HG03045 (cell line): Measurements from ENCODE around the gene TMEM156.

ENCODE experiments used
- ATAC-seq: cut with Tn5 transposase; IDR thresholded peaks from one replicate; pipeline ENCODE4 v1.9.1; 2021; ENCODE audit warnings: mild to moderate bottlenecking, moderate library complexity; ENCODE audit not compliant: unreplicated experiment

TMEM156 gene

DNA sequence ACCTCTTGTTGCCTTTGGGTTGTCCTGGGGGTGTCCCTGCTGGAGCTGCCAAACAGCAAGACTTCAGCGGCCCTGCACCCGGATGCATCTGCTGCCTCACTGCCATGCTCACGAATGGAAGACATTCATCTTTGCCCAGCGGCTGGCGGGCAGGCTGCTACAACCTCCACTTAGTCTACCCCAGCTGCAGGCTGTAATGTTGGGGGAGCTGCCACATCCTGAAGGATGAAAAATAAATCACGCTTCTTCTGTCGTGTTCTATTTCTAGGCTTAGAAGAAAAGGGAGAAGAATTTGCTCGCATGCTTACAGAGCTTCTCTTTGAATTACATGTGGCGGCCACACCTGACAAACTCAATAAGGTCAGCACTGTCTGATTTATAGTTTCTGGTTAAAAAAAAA is 103.2 kb downstream of the TMEM156 start:
- no peak for ATAC-seq

- no peak for ATAC-seq
Observed at GRCh38 chr4:38928568-38928967, 103.6 kb downstream of the TMEM156 start.

DNA sequence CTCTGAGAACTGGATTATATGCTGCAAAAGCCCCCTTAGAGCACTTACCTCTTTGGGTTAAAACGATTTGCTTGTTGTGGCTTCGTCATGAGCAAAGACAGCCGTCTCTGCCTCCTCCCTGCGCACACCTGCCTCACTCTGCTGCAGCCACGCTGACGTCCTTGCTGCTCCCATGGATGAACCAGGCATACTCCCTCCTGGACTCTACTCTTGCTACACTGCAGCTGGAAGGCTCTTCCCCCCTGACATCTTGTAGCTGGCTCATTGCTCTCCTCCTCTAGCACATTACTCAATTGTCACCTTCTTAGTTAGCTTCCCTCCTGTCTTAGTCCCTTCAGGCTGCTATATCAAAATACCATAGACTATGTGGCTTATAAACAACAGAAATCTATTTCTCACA is 105.3 kb downstream of the TMEM156 start:
- no peak for ATAC-seq

GRCh38 chr4:38925492-38926413 is 106.5 kb downstream of the TMEM156 start:
- ATAC-seq, result no peak

DNA sequence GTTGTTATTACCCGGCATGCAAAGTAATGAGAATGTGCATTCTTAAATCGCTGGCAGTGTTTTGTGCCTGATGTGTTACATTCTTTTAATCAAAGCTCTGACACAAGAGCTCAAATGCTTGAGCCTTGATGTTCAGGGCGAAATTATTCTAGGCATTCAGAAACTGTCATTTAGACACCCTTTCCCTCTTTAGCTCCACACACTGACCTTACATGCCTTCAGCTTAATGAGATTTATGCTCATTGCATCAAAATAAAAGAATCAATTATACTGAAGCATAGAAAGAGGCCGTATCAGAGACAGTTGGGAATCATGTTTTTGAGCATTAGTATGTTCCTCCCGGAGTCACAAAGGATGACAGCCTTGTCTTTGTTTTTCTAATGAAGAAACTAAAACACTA is 107.9 kb downstream of the TMEM156 start:
- ATAC-seq, result no peak

DNA sequence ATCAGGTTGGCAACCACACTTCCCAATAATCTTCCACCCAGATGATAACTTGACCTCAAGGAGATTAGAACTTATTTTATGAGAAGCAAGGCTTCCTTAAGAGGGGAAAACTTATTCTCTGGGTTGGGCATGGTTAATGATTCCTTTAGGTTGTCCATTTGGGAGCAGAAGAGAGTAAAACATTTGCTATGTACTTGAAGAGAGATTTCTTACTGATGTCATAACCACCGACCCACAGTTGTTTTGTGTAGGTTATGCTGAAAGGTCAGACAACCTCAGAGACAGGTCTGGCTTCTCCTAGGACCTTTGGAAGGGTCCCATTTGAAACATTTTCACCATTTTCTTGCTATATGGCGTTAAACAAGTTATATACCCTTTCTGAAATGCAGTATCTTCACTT is 108.5 kb downstream of the TMEM156 start:
- ATAC-seq, result no peak

DNA sequence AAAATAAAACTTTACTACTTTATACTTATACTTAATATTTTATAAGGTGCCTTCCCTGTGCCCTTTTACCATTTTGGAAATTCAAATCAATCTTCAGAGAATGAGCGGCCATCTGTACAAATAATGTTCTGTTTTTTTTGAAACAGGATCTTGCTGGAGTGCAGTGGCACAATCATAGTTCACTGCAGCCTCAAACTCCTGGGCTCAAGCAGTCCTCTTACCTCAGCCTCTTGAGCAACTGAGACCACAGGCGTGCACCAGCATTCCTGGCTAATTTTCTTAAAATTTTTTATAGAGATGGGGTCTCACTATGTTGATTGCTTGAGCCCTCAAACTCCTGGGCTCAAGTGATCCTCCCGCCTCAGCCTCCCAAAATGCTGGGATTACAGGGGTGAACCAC is 111.1 kb downstream of the TMEM156 start:
- no peak for ATAC-seq

GRCh38 chr4:38920677-38921076 is 111.5 kb downstream of the TMEM156 start:
- ATAC-seq, result no peak

GRCh38 chr4:38920186-38920585 is 112.0 kb downstream of the TMEM156 start:
- ATAC-seq, result no peak

DNA sequence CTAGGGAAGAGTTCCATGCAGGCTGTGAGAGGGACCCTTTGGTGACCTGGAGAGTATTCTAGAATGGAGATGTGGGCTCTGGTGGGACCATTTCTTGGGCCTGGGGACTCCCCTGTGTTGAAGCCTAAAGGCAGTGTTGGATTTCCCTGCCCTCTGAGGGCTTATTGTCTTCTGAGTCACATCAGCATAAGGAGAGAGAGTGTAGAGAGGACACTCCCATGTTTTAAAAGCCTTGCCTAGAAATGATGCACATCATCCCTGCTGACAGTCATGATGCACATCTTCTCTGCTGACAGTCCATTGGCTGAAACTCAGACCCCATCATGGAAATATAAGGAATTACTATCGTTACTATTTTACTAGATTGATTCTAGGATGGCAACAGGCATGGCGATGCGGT is 112.7 kb downstream of the TMEM156 start:
- no peak for ATAC-seq

DNA sequence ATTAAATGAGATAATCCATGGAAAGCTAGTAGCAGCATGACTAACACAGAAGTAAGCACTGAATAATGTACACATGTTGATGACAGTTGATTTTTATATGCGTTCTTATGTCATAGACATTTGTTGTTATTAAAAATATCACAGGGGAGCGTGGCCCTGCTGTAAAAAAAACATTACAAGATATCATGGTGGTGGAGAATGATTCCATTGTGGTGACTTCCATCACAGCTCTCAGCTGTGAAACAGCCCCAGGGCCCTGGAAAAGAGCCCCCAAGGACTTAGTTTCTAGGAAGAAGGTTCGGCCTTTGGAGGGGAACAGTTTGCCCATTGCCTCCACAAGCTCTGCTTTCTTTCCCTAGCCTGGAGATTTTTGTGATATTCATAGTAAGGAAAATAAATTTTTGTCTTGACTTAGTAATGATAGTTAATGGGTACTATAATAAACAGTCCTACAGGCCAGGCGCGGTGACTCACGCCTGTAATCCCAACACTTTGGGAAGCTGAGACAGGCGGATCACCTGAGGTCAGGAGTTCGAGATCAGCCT is 114.7 kb downstream of the TMEM156 start:
- ATAC-seq, result no peak
